Measurements from ENCODE around the gene CD63. TPM values are rescaled to one million over a fixed set of nuclear protein-coding genes. Genes with fewer than 3 reads are reported as not detected.

Gene CD63
- total and polyA plus RNA-seq, 2 donors (not counting 1 experiment from before 2014, with no cell fraction given): 2,890 to 3,424 TPM

DNA sequence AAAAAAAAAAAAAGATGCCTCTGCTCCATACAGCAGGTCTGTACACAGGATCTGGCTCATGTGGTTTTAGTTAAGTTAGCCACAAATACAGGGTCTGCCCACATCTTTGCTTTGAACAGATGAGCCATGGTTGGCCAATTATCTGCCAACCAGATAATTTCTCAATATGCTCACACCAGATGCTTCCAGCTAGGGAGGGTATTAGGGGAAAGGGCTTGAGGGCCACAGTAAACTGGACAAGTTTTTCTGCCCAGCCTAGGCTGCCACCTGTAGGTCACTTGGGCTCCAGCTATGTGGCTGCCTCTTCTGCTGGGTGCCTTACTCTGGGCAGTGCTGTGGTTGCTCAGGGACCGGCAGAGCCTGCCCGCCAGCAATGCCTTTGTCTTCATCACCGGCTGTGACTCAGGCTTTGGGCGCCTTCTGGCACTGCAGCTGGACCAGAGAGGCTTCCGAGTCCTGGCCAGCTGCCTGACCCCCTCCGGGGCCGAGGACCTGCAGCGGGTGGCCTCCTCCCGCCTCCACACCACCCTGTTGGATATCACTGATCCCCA, 7.8 kb downstream of the CD63 start:
- Histone ChIP-seq H3K79me2 (ENCODE audit: control insufficient read depth, insufficient read depth, low read length) (peaks cover 24% of the 10 kb centered on the region), H3K4me1 (ENCODE audit: control insufficient read depth, extremely low read depth, insufficient read depth, low read length) (peaks cover 58% of the 10 kb centered on the region), H4K20me1 (ENCODE audit: control insufficient read depth, extremely low read depth, insufficient read depth, low read length) (no peaks in the 10 kb centered on the region), H2AFZ (ENCODE audit: low read length) (no peak overlapping the region), H3K27me3 (ENCODE audit: control insufficient read depth, insufficient read depth, low read length) (no peaks in the 10 kb centered on the region), H3K27ac (ENCODE audit: insufficient read depth, low read length) (peak overlapping the region; percentile 90), H3K4me3 (replicated peaks in 1 of 4; ENCODE audit: control extremely low read depth in 1 of 4, insufficient read depth in 1 of 4, low read depth in 3 of 4, low read length in 4 of 4) (peak overlapping the region in 2 of 4 experiments; percentile 22 to 43), H3K9ac (ENCODE audit: insufficient read depth, low read length) (peak overlapping the region; percentile 10), H3K36me3 (ENCODE audit: control insufficient read depth, insufficient read depth, low read length) (peaks cover 16% of the 10 kb centered on the region), H3K4me2 (ENCODE audit: extremely low read depth, insufficient read depth, low read length) (peak overlapping the region; percentile 80), H3K9me3 (ENCODE audit: control insufficient read depth, insufficient read depth, low read depth, low read length) (no peaks in the 10 kb centered on the region)
- peak; percentile 40 to 57 for TF ChIP-seq CTCF (conservative IDR thresholded peaks at IDR 0.05 in 1 of 2, IDR thresholded peaks at IDR 0.05 in 1 of 2; ENCODE audit: low read depth in 1 of 2, low read length in 2 of 2)
- no peak for TF ChIP-seq EZH2 (IDR thresholded peaks at IDR 0.05; ENCODE audit: low read length, missing control alignments)
- DNase-seq (ENCODE audit: low read depth in 2 of 2): peak; percentile 93 to 95

GRCh38 chr12:55720071-55720564, 8.7 kb downstream of the CD63 start, which contains the start of gene RDH5:
TSS of gene RDH5 (plus strand) at chr12:55720393. CDS start at chr12:55721185, 792 bp downstream.
- H3K4me3 ChIP-seq (replicated peaks in 1 of 4; ENCODE audit: control extremely low read depth in 1 of 4, insufficient read depth in 1 of 4, low read depth in 3 of 4, low read length in 4 of 4): peak within 1 kb of the TSS; percentile 12 to 43 (median 19)
- H3K9me3 ChIP-seq (ENCODE audit: control insufficient read depth, insufficient read depth, low read depth, low read length): no peaks in the 10 kb centered on the region
- H3K9ac ChIP-seq (ENCODE audit: insufficient read depth, low read length): peak within 1 kb of the TSS; percentile 10
- peaks cover 10% of the 10 kb centered on the region for H3K36me3 ChIP-seq (ENCODE audit: control insufficient read depth, insufficient read depth, low read length)
- peaks cover 59% of the 10 kb centered on the region for H3K4me1 ChIP-seq (ENCODE audit: control insufficient read depth, extremely low read depth, insufficient read depth, low read length)
- TF ChIP-seq EZH2 (IDR thresholded peaks at IDR 0.05; ENCODE audit: low read length, missing control alignments) (no peak), CTCF (conservative IDR thresholded peaks at IDR 0.05 in 1 of 2, IDR thresholded peaks at IDR 0.05 in 1 of 2; ENCODE audit: low read depth in 1 of 2, low read length in 2 of 2) (no peak)
- peak; percentile 79 to 96 for DNase-seq (ENCODE audit: low read depth in 2 of 2)
- H3K27me3 ChIP-seq (ENCODE audit: control insufficient read depth, insufficient read depth, low read length): no peaks in the 10 kb centered on the region
- no peaks in the 10 kb centered on the region for H4K20me1 ChIP-seq (ENCODE audit: control insufficient read depth, extremely low read depth, insufficient read depth, low read length)
- H3K27ac ChIP-seq (ENCODE audit: insufficient read depth, low read length): peak within 1 kb of the TSS; percentile 90
- peaks cover 16% of the 10 kb centered on the region for H3K79me2 ChIP-seq (ENCODE audit: control insufficient read depth, insufficient read depth, low read length)
- H2AFZ ChIP-seq (ENCODE audit: low read length): no peak within 1 kb of the TSS
- peak within 1 kb of the TSS; percentile 80 for H3K4me2 ChIP-seq (ENCODE audit: extremely low read depth, insufficient read depth, low read length)

- Histone ChIP-seq H3K27me3 (ENCODE audit: control insufficient read depth, insufficient read depth, low read length) (no peaks in the 10 kb centered on the region), H3K79me2 (ENCODE audit: control insufficient read depth, insufficient read depth, low read length) (peaks cover 12% of the 10 kb centered on the region), H3K9ac (ENCODE audit: insufficient read depth, low read length) (peak overlapping the region; percentile 5), H3K4me1 (ENCODE audit: control insufficient read depth, extremely low read depth, insufficient read depth, low read length) (peaks cover 57% of the 10 kb centered on the region), H3K4me2 (ENCODE audit: extremely low read depth, insufficient read depth, low read length) (peak overlapping the region; percentile 51), H2AFZ (ENCODE audit: low read length) (no peak overlapping the region), H3K36me3 (ENCODE audit: control insufficient read depth, insufficient read depth, low read length) (peaks cover 6% of the 10 kb centered on the region), H3K27ac (ENCODE audit: insufficient read depth, low read length) (peak overlapping the region; percentile 90), H4K20me1 (ENCODE audit: control insufficient read depth, extremely low read depth, insufficient read depth, low read length) (no peaks in the 10 kb centered on the region), H3K4me3 (replicated peaks in 1 of 4; ENCODE audit: control extremely low read depth in 1 of 4, insufficient read depth in 1 of 4, low read depth in 3 of 4, low read length in 4 of 4) (no peak overlapping the region), H3K9me3 (ENCODE audit: control insufficient read depth, insufficient read depth, low read depth, low read length) (no peaks in the 10 kb centered on the region)
- TF ChIP-seq EZH2 (IDR thresholded peaks at IDR 0.05; ENCODE audit: low read length, missing control alignments): no peak
- TF ChIP-seq CTCF (conservative IDR thresholded peaks at IDR 0.05 in 1 of 2, IDR thresholded peaks at IDR 0.05 in 1 of 2; ENCODE audit: low read depth in 1 of 2, low read length in 2 of 2): no peak
- DNase-seq (ENCODE audit: low read depth in 2 of 2): no peak
Observed at GRCh38 chr12:55719371-55719770, 9.4 kb downstream of the CD63 start.
